ENCODE measurements around the gene DOK5.
"Not testable (repeated sequence)": the region's sequence is repeated elsewhere in the genome, so short reads cannot be mapped to it uniquely, and the experiment has no call there.

Gene DOK5

DNA sequence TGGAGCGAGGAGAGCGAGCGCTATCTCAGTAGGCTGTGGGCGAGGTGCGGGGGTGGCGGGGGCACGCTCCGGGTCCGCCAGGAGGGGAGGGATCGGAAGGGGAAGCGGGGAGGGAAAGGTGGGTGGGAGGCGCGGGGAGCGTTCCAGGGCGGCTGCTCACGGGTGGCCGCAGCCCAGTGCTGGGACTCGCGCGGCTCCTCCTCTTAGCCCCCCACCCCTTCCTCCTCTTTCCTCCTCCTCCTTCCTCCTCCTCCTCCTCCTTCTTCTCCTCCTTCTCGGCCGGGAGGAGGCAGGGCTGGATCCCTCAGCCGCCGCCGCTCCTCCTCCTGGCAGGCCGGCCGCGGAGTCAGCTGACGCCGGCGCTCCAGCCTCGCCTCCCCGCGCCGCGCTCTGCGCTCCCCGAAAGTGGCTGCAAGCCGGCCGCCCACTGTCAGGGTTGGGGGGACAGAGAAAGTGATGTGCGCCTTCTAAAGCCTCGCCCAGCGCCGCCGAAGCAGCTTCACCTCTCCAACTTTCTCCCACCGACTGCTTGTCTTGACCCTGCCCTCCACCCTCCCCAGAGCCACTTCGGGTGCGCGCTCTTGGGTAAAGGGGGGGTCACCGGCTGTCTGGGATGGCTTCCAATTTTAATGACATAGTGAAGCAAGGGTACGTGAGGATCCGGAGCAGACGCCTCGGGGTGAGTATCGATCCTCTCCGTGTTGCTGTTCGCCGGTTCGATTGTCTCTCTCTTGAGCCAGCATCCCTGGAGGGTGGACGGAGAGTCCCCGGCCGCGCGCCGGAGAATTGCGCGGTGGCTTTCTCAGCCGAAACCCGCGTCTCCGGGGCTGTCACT lies at the start of gene DOK5:
DOK5 (plus strand) TSS at position 260 of the 835 bp plus-strand sequence; CDS start at position 614, 354 bp downstream.
- no peak for FAIRE-seq

DNA sequence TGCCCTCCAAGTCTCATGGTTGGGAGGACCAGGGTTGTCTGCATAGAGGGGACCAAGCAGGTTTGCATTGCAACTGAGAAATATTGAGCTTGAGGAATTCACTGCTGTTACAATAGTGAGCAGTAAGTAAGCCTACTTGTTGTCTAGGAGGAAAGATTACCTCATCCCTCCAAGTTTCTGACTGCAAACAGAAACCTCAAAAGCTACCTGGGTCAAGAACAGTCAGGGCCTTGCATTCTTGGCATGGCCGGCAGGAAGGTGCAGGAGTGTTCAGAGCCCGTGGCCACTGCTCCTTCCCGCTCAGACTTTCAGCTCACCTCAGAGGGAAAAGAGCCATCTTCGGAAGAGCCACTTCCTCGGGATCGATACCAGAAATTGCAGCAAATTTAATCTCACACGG lies 46.0 kb upstream of the DOK5 start:
- FAIRE-seq, result no peak

GRCh38 chr20:54431156-54431944 lies 44.0 kb upstream of the DOK5 start:
- no peak for FAIRE-seq

GRCh38 chr20:54432966-54433365 lies 42.4 kb upstream of the DOK5 start:
- FAIRE-seq, result no peak

DNA sequence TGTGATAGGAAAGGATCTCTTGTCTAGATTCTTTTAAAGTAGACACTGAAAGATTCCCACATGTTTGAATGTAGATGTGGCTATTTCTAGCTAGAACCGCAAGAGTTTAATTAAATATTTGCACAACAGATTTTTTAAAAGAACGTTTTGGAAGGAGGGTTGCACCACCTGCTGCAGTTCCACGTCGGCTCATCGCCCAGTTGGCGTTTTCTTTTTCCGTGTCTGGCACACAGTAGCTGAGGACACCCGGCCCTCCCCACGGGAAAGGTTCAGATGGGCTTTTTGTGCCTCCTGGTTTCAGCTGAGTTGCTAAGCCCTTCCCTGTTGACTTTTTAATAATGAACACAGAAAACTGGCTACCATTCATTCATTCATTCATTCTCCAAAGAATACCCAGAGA lies 41.8 kb upstream of the DOK5 start:
- no peak for FAIRE-seq

DNA sequence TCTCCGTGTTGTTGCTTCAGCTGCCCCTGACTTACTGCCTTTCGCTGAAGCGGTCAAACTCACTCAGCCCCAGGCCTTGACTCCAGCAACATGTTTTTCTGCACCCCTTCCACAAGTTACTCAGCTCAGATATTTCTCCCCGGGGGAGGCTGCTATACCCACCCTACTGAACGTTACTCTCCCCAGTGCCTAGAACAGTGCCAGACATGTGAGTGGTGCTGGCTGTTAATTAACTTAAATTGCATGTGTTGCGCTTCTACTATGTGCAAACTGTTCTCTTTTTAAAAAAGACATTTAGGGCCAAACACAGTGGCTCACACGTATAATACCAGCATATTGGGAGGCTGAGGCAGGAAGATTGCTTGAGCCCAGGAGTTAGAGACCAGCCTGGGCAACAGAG lies 41.2 kb upstream of the DOK5 start:
- no peak for FAIRE-seq

DNA sequence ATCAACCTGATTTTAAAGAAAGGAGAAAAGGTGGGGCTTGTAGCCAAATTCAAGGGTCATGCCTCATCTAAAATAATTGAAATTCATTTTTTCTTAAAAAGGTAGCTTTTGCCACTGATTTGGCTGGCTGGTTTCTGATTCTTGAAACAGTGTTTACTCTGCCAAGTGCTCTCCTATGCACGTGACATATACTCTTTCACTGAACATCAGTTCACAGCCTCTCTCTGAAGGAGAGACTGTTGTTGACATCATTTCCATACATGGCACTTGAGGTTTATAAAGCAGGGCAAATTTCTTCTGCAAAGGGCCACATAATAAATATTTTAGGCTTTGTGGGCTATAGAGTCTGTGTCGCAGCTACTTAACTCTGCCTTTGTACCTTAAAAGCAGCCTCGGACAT lies 40.4 kb upstream of the DOK5 start:
- FAIRE-seq, result no peak

DNA sequence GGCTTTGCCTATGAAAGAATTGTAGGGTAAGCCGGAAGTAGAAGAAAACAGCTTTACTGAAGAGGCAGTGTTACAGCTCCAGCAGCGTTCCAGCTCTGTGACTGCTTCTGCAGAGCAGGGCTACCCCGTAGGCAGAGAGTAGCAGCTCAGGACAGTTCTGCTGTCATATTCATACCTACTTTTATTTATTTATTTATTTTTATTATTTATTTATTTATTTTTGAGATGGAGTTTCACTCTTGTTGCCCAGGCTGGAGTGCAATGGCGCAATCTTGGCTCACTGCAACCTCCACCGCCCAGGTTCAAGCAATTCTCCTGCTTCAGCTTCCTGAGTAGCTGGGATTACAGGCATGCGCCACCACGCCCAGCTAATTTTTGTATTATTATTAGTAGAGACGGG lies 39.0 kb upstream of the DOK5 start:
- not testable (repeated sequence) for FAIRE-seq

DNA sequence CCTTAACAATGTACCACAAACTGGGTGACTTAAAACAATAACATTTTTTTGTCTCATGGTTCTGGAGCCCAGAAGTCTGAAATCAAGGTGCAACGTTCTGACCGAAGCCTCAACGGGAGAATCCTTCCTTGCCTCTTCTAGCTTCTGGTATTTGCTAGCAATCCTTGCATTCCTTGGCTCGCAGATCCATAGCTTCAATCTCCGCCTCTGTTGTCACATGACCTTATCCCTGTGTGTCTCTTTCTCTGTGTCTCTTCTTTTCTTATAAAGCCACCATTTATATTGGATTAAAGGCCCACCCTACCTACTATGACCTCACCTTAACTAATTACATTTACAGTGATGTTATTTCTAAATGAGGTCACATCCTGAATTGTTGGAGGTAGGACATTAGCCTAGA lies 37.2 kb upstream of the DOK5 start:
- no peak for FAIRE-seq

DNA sequence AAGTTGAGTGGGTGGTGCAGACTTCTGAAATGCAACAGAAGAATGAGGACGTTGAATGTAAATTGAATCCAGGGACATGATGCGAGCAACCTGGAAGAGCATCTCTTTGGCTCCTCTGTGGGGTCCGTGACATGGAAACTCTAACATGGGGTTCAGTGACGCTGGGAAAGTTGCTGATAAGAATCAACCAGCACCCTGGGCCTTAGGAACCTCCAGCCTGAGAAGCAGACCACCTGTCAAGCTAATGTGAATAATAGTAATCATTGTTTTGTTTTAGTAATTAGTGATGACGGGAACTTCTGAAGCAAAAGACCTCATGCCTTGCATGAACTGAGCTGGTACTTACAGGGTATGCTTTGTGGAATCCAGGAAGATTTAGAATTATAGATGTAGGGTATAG lies 25.2 kb upstream of the DOK5 start:
- FAIRE-seq, result no peak

DNA sequence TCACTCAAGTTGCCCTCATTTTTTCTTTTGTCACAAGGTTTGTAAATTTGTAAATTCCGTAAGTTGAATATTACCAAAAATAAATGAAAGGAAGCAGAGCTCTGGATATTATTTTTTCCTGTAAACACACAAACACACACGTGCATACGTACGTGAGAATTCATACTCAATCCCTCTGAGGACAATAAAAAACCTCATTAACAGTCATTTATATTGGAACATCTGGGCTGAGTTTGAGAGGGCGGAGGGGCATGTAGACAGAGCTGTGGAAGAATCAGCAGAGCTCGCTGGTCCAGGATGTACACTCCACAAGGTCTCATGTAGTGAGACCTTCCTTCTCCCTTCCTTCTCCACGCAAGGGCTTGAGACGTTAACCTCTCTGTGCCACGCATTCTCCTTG lies 24.2 kb upstream of the DOK5 start:
- FAIRE-seq, result no peak

DNA sequence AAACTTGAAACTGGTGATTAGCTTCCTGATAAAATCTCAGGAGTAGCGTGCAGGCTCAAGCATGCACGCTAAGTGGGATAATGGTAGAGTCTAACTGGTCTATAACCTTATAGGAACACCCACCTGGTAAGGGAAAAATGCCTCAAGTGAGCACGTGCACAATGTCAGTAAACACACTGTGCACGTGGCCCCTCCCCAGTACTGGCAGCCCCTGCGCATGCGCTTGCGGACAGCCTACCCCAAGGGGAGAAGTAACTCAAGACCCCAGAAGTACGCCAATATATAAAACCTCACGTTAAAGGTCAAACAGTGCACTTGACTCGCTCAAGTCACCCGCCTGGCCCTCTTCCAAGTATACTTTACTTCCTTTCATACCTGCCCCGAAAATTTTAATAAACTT lies 23.1 kb upstream of the DOK5 start:
- FAIRE-seq, result no peak

GRCh38 chr20:54454982-54455381 lies 20.4 kb upstream of the DOK5 start:
- no peak for FAIRE-seq

- FAIRE-seq, result no peak
Observed at GRCh38 chr20:54456423-54456822, 19.0 kb upstream of the DOK5 start.

DNA sequence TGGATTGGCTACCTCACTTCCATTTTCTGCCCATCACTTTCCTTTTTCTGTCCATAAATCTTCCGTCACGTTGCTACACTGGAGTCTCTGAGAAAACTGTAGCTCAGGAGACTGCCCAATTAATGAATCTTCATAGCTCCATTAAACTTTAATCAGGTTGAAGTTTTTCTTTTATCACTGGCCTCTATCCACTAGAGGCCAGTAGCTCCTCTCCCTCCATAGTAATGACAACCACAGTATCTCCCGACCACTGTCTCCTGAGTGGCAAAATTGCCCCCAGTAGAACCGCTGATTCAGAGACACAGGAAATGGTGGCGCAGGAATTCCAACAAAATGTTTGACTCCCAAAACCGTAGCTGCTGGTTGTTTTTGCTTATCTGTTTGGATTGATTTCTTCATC lies 18.4 kb upstream of the DOK5 start:
- FAIRE-seq, result no peak

DNA sequence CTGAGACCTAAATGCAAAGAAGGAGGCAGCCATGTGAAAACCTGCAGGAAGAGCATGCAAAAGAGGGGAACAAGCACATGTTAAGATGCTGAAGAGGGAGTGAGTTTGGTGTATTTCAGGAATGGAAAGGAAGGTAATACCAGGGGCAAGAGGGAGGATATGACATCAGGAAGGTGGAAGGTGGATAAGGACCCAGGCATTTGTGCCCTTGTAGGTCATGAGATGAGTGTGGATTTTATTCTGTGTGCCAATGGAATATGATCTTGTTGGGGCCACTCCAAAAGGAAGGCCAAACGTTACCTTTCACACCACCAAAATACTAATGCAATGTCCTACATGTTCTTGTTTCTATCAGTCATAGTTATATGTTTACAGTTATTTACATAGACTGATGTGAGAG lies 17.2 kb upstream of the DOK5 start:
- no peak for FAIRE-seq

- no peak for FAIRE-seq
Observed at GRCh38 chr20:54459279-54459678, 16.1 kb upstream of the DOK5 start.

DNA sequence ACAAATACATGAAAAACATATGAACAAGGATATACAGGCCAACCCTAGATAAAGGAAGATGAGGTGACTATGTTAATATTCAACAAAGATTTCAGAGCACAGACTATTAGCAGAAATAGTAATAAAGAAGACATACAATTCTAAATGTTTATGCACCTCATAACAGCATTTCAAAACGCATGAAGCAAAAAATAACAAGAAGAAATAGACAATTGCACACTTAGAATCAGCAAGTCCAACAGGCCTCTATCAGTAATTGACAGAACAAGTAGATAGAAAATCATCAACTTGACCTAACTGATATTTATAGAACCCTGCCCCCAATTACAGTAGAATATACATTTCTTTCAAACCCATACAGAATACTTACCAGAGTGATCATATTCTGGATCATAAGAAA lies 11.4 kb upstream of the DOK5 start:
- no peak for FAIRE-seq

DNA sequence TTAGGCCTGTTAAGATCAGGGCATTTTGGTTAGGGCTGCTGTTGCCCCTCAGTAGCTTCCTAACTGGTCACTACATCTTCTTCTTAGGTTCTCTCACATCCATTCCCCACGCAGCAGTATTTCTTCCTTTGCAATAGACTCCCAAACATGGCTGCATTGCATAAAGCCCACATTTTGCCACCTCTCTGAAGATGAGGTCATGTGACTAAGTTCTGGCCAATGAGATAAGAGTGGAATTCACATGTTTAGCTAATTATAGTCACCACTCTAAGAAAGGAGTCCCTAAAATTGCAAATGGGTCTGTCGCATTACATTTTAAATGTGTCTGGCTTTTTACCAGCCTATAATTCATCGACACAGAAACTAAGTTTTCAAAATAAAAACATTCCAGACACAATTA lies 9.3 kb upstream of the DOK5 start:
- no peak for FAIRE-seq

DNA sequence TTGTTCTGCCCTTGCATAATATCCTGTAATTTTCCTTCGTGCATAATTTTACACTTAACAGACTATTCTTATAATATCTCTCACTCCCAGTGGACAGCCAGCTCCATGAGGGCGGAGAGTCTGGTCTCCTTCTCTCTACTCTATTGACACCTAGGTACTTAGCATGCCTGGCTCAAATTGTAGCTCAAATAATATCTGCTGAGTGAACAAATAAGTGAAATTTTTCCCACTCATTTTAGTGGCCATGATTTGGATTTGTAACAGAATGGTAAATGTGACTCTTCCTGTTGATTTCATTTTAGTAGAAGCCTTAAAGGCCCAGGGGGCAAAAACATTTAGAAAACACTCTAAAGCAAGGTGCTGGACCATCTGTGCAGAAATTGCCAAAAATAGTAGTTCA lies 7.8 kb upstream of the DOK5 start:
- FAIRE-seq, result no peak

- FAIRE-seq, result no peak
Observed at GRCh38 chr20:54468082-54468481, 7.3 kb upstream of the DOK5 start.

- FAIRE-seq, result no peak
Observed at GRCh38 chr20:54469293-54469692, 6.1 kb upstream of the DOK5 start.

- FAIRE-seq, result no peak
Observed at GRCh38 chr20:54469952-54470351, 5.4 kb upstream of the DOK5 start.

GRCh38 chr20:54470697-54471096 lies 4.7 kb upstream of the DOK5 start:
- no peak for FAIRE-seq

All from TTC549 (cell line).